ENCODE measurements around the gene TUFT1. TPM values are rescaled to one million over a fixed set of nuclear protein-coding genes. Genes with fewer than 3 reads are reported as not detected.

TUFT1 gene
- total and polyA plus RNA-seq, 10 donors = 0.67 to 1.9 (median 1.3) TPM

GRCh38 chr1:151512326-151512725 lies 27.8 kb upstream of the TUFT1 start:
- peak overlapping the region in 4 of 8 donors; percentile 57 to 90 (median 82) for H3K4me3 ChIP-seq
- H3K27ac ChIP-seq = no peak overlapping the region
- no peaks in the 10 kb centered on the region for H3K36me3 ChIP-seq
- H3K4me1 ChIP-seq = peaks cover 10 to 38% (median 25%) of the 10 kb centered on the region in 6 donors
- no peak for DNase-seq
- 39 to 68% (median 51%) methylated on average over 4 of the region's 4 CpGs for WGBS, 5 donors
- intact Hi-C loops (cut with DNase I; ENCODE audit: low total_unique reads) = no loop called here
- no peaks in the 10 kb centered on the region for H3K9me3 ChIP-seq
- TF ChIP-seq POLR2AphosphoS5 (IDR thresholded peaks at IDR 0.05) = no peak
- TF ChIP-seq, protein P1, sequence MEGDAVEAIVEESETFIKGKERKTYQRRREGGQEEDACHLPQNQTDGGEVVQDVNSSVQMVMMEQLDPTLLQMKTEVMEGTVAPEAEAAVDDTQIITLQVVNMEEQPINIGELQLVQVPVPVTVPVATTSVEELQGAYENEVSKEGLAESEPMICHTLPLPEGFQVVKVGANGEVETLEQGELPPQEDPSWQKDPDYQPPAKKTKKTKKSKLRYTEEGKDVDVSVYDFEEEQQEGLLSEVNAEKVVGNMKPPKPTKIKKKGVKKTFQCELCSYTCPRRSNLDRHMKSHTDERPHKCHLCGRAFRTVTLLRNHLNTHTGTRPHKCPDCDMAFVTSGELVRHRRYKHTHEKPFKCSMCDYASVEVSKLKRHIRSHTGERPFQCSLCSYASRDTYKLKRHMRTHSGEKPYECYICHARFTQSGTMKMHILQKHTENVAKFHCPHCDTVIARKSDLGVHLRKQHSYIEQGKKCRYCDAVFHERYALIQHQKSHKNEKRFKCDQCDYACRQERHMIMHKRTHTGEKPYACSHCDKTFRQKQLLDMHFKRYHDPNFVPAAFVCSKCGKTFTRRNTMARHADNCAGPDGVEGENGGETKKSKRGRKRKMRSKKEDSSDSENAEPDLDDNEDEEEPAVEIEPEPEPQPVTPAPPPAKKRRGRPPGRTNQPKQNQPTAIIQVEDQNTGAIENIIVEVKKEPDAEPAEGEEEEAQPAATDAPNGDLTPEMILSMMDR (IDR thresholded peaks at IDR 0.05 in 8 of 11, conservative IDR thresholded peaks at IDR 0.05 in 3 of 11) = no peak
- H3K27me3 ChIP-seq (replicated peaks in 1 of 7) = peaks cover 0 to 31% (median 0%) of the 10 kb centered on the region in 7 donors

- no peak for TF ChIP-seq POLR2AphosphoS5 (IDR thresholded peaks at IDR 0.05)
- TF ChIP-seq, protein P1 (IDR thresholded peaks at IDR 0.05 in 8 of 11, conservative IDR thresholded peaks at IDR 0.05 in 3 of 11) = no peak
- TF ChIP-seq POLR2A (IDR thresholded peaks at IDR 0.05) = no peak
- Histone ChIP-seq H3K36me3 (no peaks in the 10 kb centered on the region), H3K9me3 (no peaks in the 10 kb centered on the region), H3K4me3 (no peak overlapping the region), H3K27ac (no peak overlapping the region), H3K4me1 (peaks cover 10 to 38% (median 25%) of the 10 kb centered on the region in 6 donors), H3K27me3 (replicated peaks in 1 of 7) (peaks cover 0 to 33% (median 0%) of the 10 kb centered on the region in 7 donors)
- intact Hi-C loops (cut with DNase I; ENCODE audit: low total_unique reads) = no loop called here
- WGBS, 5 donors = 53 to 67% (median 59%) methylated on average over 8 of the region's 8 CpGs
- no peak for DNase-seq
Observed at GRCh38 chr1:151512801-151513625, 27.1 kb upstream of the TUFT1 start.

DNA sequence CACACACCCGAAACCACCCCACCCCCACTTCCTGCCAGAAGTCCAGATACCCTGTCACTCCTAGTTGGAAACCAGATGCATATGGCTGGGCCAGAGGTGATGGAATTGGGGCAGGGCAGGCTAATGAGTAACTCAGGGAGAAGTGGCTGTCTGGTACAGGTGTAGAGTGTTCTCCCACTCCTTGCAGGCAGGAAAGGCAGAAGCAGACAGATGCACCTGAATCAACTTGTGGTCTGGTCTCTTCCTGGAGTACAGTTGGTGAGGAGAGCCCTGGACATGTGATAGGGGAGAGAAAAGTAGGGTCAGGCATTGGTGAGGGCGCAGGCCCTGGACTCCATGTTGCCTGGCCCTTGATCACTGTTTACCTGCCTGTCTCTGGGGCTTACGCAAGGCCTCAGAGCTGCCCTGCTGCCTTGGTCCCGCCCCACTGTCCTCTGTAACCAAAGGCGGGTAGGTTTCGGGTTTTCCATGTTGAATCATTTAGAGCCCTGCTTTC lies 26.4 kb upstream of the TUFT1 start:
- intact Hi-C loops (cut with DNase I; ENCODE audit: low total_unique reads) = no loop called here
- H3K36me3 ChIP-seq = no peaks in the 10 kb centered on the region
- DNase-seq = no peak
- H3K4me1 ChIP-seq = peaks cover 10 to 38% (median 25%) of the 10 kb centered on the region in 6 donors
- no peaks in the 10 kb centered on the region for H3K9me3 ChIP-seq
- TF ChIP-seq POLR2A (IDR thresholded peaks at IDR 0.05) = no peak
- TF ChIP-seq POLR2AphosphoS5 (IDR thresholded peaks at IDR 0.05) = no peak
- TF ChIP-seq, protein P1 (IDR thresholded peaks at IDR 0.05 in 8 of 11, conservative IDR thresholded peaks at IDR 0.05 in 3 of 11) = no peak
- H3K27ac ChIP-seq = no peak overlapping the region
- H3K4me3 ChIP-seq = no peak overlapping the region
- 74 to 81% (median 80%) methylated on average over 6 of the region's 6 CpGs for WGBS, 5 donors
- H3K27me3 ChIP-seq (replicated peaks in 1 of 7) = peaks cover 0 to 36% (median 0%) of the 10 kb centered on the region in 7 donors

DNA sequence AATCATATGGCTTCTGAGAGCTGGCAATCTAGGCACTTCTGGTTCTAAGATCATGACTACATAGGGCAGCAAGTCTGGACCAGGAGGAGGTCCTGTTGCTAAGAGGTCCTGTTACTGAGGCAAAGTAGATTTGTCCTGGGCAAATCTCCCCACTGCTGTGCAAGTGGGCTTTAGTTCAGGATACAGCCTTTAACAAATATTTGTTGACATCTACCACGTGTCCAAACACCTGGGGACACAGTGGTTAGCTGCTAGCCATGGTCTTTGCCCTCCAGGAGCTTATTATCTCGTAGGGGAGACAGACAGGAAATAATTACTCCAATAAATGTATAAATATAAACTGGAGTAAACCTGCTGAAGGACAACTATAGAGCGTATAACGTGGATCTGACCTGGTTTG lies 25.7 kb upstream of the TUFT1 start:
- H3K4me1 ChIP-seq = peaks cover 10 to 38% (median 25%) of the 10 kb centered on the region in 6 donors
- peaks cover 0 to 36% (median 0%) of the 10 kb centered on the region in 7 donors for H3K27me3 ChIP-seq (replicated peaks in 1 of 7)
- TF ChIP-seq, protein P1 (IDR thresholded peaks at IDR 0.05 in 8 of 11, conservative IDR thresholded peaks at IDR 0.05 in 3 of 11) = no peak
- TF ChIP-seq POLR2AphosphoS5 (IDR thresholded peaks at IDR 0.05) (no peak), POLR2A (IDR thresholded peaks at IDR 0.05) (no peak)
- H3K4me3 ChIP-seq = no peak overlapping the region
- no peak overlapping the region for H3K27ac ChIP-seq
- 66 to 84% (median 73%) methylated on average over 4 of the region's 4 CpGs for WGBS, 5 donors
- DNase-seq = no peak
- no peaks in the 10 kb centered on the region for H3K9me3 ChIP-seq
- intact Hi-C loops (cut with DNase I; ENCODE audit: low total_unique reads) = no loop called here
- H3K36me3 ChIP-seq = no peaks in the 10 kb centered on the region

All from spleen (tissue), 11 donors.